K562 (cell line): Measurements from ENCODE around the gene ICAM1. TPM values are rescaled to one million over a fixed set of nuclear protein-coding genes. Genes with fewer than 3 reads are reported as not detected.

Experiments
- ARHGAP35 ChIP-seq: fragments of 450-650 bp; IDR thresholded peaks from 2 replicates; pipeline ENCODE4 v1.6.1; 2018; ENCODE audit not compliant: partially characterized antibody
- DNMT1 ChIP-seq: fragments of 450-650 bp; IDR thresholded peaks from 2 replicates; pipeline ENCODE4 v1.6.1; 2016; ENCODE audit warnings: antibody characterized with exemption, mild to moderate bottlenecking
- EHMT2 ChIP-seq: fragments of 450-650 bp; IDR thresholded peaks from 2 replicates; pipeline ENCODE4 v1.6.1; 2018; ENCODE audit warnings: antibody characterized with exemption
- ELF1 ChIP-seq: fragments of 200-800 bp; sonication (Bioruptor generic); IDR thresholded peaks from 2 replicates; pipeline ENCODE4 v1.6.1; 2016; ENCODE audit warnings: missing genetic modification characterization, missing compliant biosample characterization
- MXD1 ChIP-seq: fragments of 250-450 bp; sonication (Bioruptor Pico); IDR thresholded peaks from 2 replicates; pipeline ENCODE4 v1.8.0; 2021; ENCODE audit warnings: borderline replicate concordance, mild to moderate bottlenecking, moderate library complexity; ENCODE audit not compliant: poor library complexity, severe bottlenecking
- NCOA6 ChIP-seq: fragments of 450-650 bp; IDR thresholded peaks from 2 replicates; pipeline ENCODE4 v1.6.1; 2017; ENCODE audit warnings: mild to moderate bottlenecking
- NELFE ChIP-seq: IDR thresholded peaks from 2 replicates; pipeline ENCODE4 v1.6.1; 2011; ENCODE audit warnings: mild to moderate bottlenecking; ENCODE audit not compliant: insufficient read depth, insufficient read length
- NFYB ChIP-seq: IDR thresholded peaks from 2 replicates; pipeline ENCODE4 v1.6.1; 2011; ENCODE audit warnings: mild to moderate bottlenecking, moderate library complexity; ENCODE audit not compliant: insufficient read length; ENCODE audit errors: extremely low read depth
- SAFB ChIP-seq: fragments of 200-400 bp; formaldehyde crosslinking; IDR thresholded peaks from 2 replicates; pipeline ENCODE4 v1.6.1; 2017; ENCODE audit warnings: low read depth, low read length, borderline replicate concordance
- SFPQ ChIP-seq: fragments of 200-400 bp; formaldehyde crosslinking; IDR thresholded peaks from 2 replicates; pipeline ENCODE4 v1.6.1; 2017; ENCODE audit warnings: mild to moderate bottlenecking, low read depth, low read length, moderate library complexity
- TOE1 ChIP-seq, 2 experiments: fragments of 450-650 bp in 1 of 2; sonication (generic) in 1 of 2; formaldehyde crosslinking in 1 of 2; IDR thresholded peaks; 2 replicates each; pipeline versions ENCODE4 v1.7.1 to v1.8.0; 2016 to 2022; ENCODE audit warnings: borderline replicate concordance in 2 of 2, mild to moderate bottlenecking in 2 of 2, antibody characterized with exemption in 1 of 2, inconsistent platforms in 1 of 2, low read depth in 1 of 2, missing genetic modification reagents in 1 of 2, moderate library complexity in 1 of 2
- ZBTB5 ChIP-seq: fragments of 450-650 bp; IDR thresholded peaks from 2 replicates; pipeline ENCODE4 v1.6.1; 2017; ENCODE audit warnings: antibody characterized with exemption
- ZBTB7A ChIP-seq: IDR thresholded peaks from 2 replicates; pipeline ENCODE4 v1.6.1; 2011; ENCODE audit warnings: low read depth, mild to moderate bottlenecking, low read length, moderate library complexity, borderline replicate concordance; ENCODE audit not compliant: control insufficient read depth
- ZNF551 ChIP-seq: fragments of 250-450 bp; sonication (Bioruptor Pico); IDR thresholded peaks from 2 replicates; pipeline ENCODE4 v1.5.0; 2021; ENCODE audit warnings: mild to moderate bottlenecking, moderate library complexity
- ZNF76 ChIP-seq: fragments of 250-450 bp; sonication (Bioruptor Pico); IDR thresholded peaks from 2 replicates; pipeline ENCODE4 v1.4.0; 2020; ENCODE audit warnings: mild to moderate bottlenecking, moderate library complexity, borderline replicate concordance
- polyA plus RNA-seq, 8 experiments: library from polyadenylated mRNA; depleted of rRNA in 4 of 8; stranded (reverse) in 5 of 8; unstranded in 3 of 8; fragments of >200 nt; fragmentation: Nextera tagmentation in 2 of 8; fragmentation: Illumina TruSeq in 1 of 8; extraction: Ambion mirVana in 2 of 8; extraction: Trizol in 1 of 8; gene quantifications; 2 replicates each; pipeline versions ENCODE4 v1.2.1 to v1.2.3, GENCODE V29; 2011 to 2014; ENCODE audit warnings: inconsistent platforms in 1 of 8, missing spikeins in 1 of 8
- total RNA-seq, 7 experiments: library from RNA; depleted of rRNA in 6 of 7; stranded (reverse); fragments of >200 nt in 6 of 7; fragmentation: Illumina TruSeq in 2 of 7; extraction: Trizol in 2 of 7; gene quantifications; 2 replicates each; pipeline versions ENCODE4 v1.2.1 to v1.2.3, GENCODE V29; 2011 to 2021; ENCODE audit warnings: low replicate concordance in 1 of 7
- TF ChIP-seq, protein P1 (sequence below): fragments of 450-650 bp; IDR thresholded peaks from 2 replicates; pipeline ENCODE4 v1.6.1; 2018; ENCODE audit not compliant: partially characterized antibody
- TF ChIP-seq, protein P2 (sequence below), 3 experiments: IDR thresholded peaks in 2 of 3; conservative IDR thresholded peaks in 1 of 3; 2 replicates each; pipeline ENCODE4 v1.5.1; 2011 to 2012; ENCODE audit warnings: low read length in 3 of 3, mild to moderate bottlenecking in 3 of 3, control low read depth in 2 of 3, improper control_type of control experiment in 1 of 3, inconsistent platforms in 1 of 3, low read depth in 1 of 3, mixed read lengths in 1 of 3, moderate library complexity in 1 of 3; ENCODE audit not compliant: insufficient read depth in 2 of 3

ICAM1 gene
- total and polyA plus RNA-seq, 9 of the 15 experiments (the other 6 are each of a cell fraction or from before 2014, with no cell fraction given), result 2.3 to 24.4 (median 13.4) TPM

DNA sequence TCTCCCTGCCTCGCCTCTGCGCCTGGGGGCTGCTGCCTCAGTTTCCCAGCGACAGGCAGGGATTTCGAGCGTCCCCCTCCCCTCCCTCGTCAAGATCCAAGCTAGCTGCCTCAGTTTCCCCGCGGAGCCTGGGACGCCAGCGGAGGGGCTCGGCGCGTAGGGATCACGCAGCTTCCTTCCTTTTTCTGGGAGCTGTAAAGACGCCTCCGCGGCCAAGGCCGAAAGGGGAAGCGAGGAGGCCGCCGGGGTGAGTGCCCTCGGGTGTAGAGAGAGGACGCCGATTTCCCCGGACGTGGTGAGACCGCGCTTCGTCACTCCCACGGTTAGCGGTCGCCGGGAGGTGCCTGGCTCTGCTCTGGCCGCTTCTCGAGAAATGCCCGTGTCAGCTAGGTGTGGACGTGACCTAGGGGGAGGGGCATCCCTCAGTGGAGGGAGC, 722 bp upstream of the ICAM1 start (continued):
- TF ChIP-seq TOE1 (IDR thresholded peaks at IDR 0.05; ENCODE audit: borderline replicate concordance), result no peak
- TF ChIP-seq TOE1 (CRISPR knock-in tag; IDR thresholded peaks at IDR 0.05; ENCODE audit: borderline replicate concordance, low read depth), result no peak
- peak; percentile 82; the same call in 1 of the 2 replicates for TF ChIP-seq SAFB
- no peak for TF ChIP-seq ZNF76
- no peak for TF ChIP-seq MXD1
- TF ChIP-seq NCOA6, result peak; percentile 49; the same call in 1 of the 2 replicates
- TF ChIP-seq, protein P1, sequence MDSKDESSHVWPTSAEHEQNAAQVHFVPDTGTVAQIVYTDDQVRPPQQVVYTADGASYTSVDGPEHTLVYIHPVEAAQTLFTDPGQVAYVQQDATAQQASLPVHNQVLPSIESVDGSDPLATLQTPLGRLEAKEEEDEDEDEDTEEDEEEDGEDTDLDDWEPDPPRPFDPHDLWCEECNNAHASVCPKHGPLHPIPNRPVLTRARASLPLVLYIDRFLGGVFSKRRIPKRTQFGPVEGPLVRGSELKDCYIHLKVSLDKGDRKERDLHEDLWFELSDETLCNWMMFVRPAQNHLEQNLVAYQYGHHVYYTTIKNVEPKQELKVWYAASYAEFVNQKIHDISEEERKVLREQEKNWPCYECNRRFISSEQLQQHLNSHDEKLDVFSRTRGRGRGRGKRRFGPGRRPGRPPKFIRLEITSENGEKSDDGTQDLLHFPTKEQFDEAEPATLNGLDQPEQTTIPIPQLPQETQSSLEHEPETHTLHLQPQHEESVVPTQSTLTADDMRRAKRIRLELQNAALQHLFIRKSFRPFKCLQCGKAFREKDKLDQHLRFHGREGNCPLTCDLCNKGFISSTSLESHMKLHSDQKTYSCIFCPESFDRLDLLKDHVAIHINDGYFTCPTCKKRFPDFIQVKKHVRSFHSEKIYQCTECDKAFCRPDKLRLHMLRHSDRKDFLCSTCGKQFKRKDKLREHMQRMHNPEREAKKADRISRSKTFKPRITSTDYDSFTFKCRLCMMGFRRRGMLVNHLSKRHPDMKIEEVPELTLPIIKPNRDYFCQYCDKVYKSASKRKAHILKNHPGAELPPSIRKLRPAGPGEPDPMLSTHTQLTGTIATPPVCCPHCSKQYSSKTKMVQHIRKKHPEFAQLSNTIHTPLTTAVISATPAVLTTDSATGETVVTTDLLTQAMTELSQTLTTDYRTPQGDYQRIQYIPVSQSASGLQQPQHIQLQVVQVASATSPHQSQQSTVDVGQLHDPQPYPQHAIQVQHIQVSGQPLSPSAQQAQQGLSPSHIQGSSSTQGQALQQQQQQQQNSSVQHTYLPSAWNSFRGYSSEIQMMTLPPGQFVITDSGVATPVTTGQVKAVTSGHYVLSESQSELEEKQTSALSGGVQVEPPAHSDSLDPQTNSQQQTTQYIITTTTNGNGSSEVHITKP, result no peak
- no peak for TF ChIP-seq ELF1 (tag)
- no peak for TF ChIP-seq DNMT1
- TF ChIP-seq SFPQ, result no peak
- no peak for TF ChIP-seq ZBTB5
- TF ChIP-seq ARHGAP35, result no peak
- peak; percentile 36; the same call in 1 of the 2 replicates for TF ChIP-seq ZBTB7A
- TF ChIP-seq NELFE, result no peak
- no peak for TF ChIP-seq NFYB
- TF ChIP-seq ZNF551 (CRISPR knock-in tag), result no peak
- TF ChIP-seq, protein P2, sequence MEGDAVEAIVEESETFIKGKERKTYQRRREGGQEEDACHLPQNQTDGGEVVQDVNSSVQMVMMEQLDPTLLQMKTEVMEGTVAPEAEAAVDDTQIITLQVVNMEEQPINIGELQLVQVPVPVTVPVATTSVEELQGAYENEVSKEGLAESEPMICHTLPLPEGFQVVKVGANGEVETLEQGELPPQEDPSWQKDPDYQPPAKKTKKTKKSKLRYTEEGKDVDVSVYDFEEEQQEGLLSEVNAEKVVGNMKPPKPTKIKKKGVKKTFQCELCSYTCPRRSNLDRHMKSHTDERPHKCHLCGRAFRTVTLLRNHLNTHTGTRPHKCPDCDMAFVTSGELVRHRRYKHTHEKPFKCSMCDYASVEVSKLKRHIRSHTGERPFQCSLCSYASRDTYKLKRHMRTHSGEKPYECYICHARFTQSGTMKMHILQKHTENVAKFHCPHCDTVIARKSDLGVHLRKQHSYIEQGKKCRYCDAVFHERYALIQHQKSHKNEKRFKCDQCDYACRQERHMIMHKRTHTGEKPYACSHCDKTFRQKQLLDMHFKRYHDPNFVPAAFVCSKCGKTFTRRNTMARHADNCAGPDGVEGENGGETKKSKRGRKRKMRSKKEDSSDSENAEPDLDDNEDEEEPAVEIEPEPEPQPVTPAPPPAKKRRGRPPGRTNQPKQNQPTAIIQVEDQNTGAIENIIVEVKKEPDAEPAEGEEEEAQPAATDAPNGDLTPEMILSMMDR (IDR thresholded peaks at IDR 0.05 in 2 of 3, conservative IDR thresholded peaks at IDR 0.05 in 1 of 3; ENCODE audit: insufficient read depth in 2 of 3, low read depth in 1 of 3, low read length in 3 of 3), result no peak
- no peak for TF ChIP-seq EHMT2
